Smooth muscle cell (in vitro differentiated cells): ENCODE data around the gene NEUROD2. TPM values are rescaled to one million over a fixed set of nuclear protein-coding genes. Genes with fewer than 3 reads are reported as not detected.

Experiments
- DNase-seq: peaks from one replicate; lab custom pipeline; 2025; ENCODE audit not compliant: unreplicated experiment; lab: John Stamatoyannopoulos, UW
- H2AFZ ChIP-seq: fragments of 200-600 bp; sonication (generic); 2 replicates; pipeline ENCODE4 v1.6.0; 2016; ENCODE audit warnings: antibody characterized with exemption, low read depth, mild to moderate bottlenecking
- H3F3A ChIP-seq: fragments of 200-600 bp; sonication (generic); 2 replicates; pipeline ENCODE4 v1.6.0; 2017; ENCODE audit warnings: antibody characterized with exemption, low read depth
- H3K27ac ChIP-seq: fragments of 200-600 bp; sonication (generic); 2 replicates; pipeline ENCODE4 v1.5.1; 2016; ENCODE audit warnings: low read depth, mild to moderate bottlenecking
- H3K27me3 ChIP-seq: fragments of 200-600 bp; sonication (generic); 2 replicates; pipeline ENCODE4 v1.6.1; 2016; ENCODE audit warnings: low read depth, mild to moderate bottlenecking
- H3K36me3 ChIP-seq: fragments of 200-600 bp; sonication (generic); 2 replicates; pipeline ENCODE4 v1.5.1; 2016; ENCODE audit warnings: low read depth
- H3K4me1 ChIP-seq: fragments of 200-600 bp; sonication (generic); 2 replicates; pipeline ENCODE4 v1.5.1; 2016; ENCODE audit warnings: low read depth
- H3K4me2 ChIP-seq: fragments of 200-600 bp; sonication (generic); 2 replicates; pipeline ENCODE4 v1.6.0; 2016; ENCODE audit warnings: mild to moderate bottlenecking
- H3K4me3 ChIP-seq: fragments of 200-600 bp; sonication (generic); 2 replicates; pipeline ENCODE4 v1.5.1; 2016; ENCODE audit warnings: mild to moderate bottlenecking
- H3K79me2 ChIP-seq: fragments of 200-600 bp; sonication (generic); 2 replicates; pipeline ENCODE4 v1.6.0; 2016; ENCODE audit warnings: low read depth, mild to moderate bottlenecking
- H3K9ac ChIP-seq: fragments of 200-600 bp; sonication (generic); 2 replicates; pipeline ENCODE4 v1.6.0; 2016; ENCODE audit warnings: low read depth
- H3K9me3 ChIP-seq: fragments of 200-600 bp; sonication (generic); replicated peaks from 2 replicates; pipeline ENCODE4 v1.5.1; 2016; ENCODE audit warnings: low read depth
- H4K20me1 ChIP-seq: fragments of 200-600 bp; sonication (generic); 2 replicates; pipeline ENCODE4 v1.6.0; 2016; ENCODE audit warnings: low read depth
- WGBS: methylation state at CpG from one replicate; pipeline ENCODE4 v1.1.7; 2016; ENCODE audit warnings: low lambda C conversion rate; 5-methylcytosine and 5-hydroxymethylcytosine counted together
- polyA plus RNA-seq: library from polyadenylated mRNA; unstranded; fragments of >200 nt; fragmentation: Nextera tagmentation; extraction: Ambion mirVana; gene quantifications from 2 replicates; pipeline ENCODE4 v1.2.1, GENCODE V29; 2016
- total RNA-seq: library from RNA; depleted of rRNA; stranded (reverse); fragments of >200 nt; gene quantifications from 2 replicates; pipeline ENCODE4 v1.2.3, GENCODE V29; 2014
- TF ChIP-seq, protein P1 (sequence below): fragments of 200-600 bp; sonication (generic); IDR thresholded peaks from 2 replicates; pipeline ENCODE4 v1.5.1; 2017; ENCODE audit warnings: borderline replicate concordance, mild to moderate bottlenecking, antibody characterized with exemption; ENCODE audit not compliant: insufficient read depth, poor library complexity, severe bottlenecking

Gene NEUROD2
- total and polyA plus RNA-seq, 2 experiments from 2014 or later, result 0.19 TPM; not detected in 1

DNA sequence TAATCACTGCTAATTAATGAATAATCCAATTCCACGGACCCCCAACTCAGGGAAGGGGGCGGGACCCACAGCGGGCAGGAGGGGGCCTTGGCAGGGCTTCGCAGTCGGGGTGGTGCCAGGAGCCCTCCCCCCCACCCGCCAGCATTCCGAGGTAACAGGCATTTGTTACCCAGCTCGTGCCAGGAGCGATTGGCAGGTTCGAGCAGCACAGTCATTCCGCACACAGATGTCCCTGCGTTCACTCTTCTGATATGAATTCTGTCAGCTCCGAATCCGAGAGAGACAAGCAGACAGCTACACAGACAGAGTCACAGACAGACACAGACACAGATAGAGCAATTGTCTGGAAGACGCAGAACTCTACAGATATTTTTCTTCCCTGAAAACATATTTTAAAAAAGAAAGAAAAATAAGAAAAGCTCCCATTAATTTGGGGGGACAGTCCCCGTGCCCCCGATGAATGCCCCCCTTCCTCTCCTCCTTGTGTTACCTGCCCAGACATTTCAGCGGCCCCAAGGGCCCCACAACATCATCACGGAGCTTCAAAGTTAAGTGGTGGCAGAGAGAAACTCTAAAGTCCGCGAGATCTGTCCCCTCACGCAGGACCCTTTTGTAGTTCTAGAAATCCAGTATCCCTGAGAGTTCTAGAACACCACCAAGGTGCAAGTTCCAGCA, 10.2 kb downstream of the NEUROD2 start:
- TF ChIP-seq, protein P1, sequence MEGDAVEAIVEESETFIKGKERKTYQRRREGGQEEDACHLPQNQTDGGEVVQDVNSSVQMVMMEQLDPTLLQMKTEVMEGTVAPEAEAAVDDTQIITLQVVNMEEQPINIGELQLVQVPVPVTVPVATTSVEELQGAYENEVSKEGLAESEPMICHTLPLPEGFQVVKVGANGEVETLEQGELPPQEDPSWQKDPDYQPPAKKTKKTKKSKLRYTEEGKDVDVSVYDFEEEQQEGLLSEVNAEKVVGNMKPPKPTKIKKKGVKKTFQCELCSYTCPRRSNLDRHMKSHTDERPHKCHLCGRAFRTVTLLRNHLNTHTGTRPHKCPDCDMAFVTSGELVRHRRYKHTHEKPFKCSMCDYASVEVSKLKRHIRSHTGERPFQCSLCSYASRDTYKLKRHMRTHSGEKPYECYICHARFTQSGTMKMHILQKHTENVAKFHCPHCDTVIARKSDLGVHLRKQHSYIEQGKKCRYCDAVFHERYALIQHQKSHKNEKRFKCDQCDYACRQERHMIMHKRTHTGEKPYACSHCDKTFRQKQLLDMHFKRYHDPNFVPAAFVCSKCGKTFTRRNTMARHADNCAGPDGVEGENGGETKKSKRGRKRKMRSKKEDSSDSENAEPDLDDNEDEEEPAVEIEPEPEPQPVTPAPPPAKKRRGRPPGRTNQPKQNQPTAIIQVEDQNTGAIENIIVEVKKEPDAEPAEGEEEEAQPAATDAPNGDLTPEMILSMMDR, result no peak
- Histone ChIP-seq H2AFZ (no peak overlapping the region), H3K27me3 (peaks cover 99% of the 10 kb centered on the region), H3K27ac (no peak overlapping the region), H4K20me1 (no peaks in the 10 kb centered on the region), H3K9ac (no peak overlapping the region), H3K36me3 (no peaks in the 10 kb centered on the region), H3F3A (no peaks in the 10 kb centered on the region), H3K79me2 (no peaks in the 10 kb centered on the region), H3K4me1 (no peaks in the 10 kb centered on the region), H3K4me3 (no peak overlapping the region), H3K4me2 (no peak overlapping the region), H3K9me3 (no peaks in the 10 kb centered on the region)
- no peak for DNase-seq
- 16% methylated on average over 22 of the region's 22 CpGs for WGBS

DNA sequence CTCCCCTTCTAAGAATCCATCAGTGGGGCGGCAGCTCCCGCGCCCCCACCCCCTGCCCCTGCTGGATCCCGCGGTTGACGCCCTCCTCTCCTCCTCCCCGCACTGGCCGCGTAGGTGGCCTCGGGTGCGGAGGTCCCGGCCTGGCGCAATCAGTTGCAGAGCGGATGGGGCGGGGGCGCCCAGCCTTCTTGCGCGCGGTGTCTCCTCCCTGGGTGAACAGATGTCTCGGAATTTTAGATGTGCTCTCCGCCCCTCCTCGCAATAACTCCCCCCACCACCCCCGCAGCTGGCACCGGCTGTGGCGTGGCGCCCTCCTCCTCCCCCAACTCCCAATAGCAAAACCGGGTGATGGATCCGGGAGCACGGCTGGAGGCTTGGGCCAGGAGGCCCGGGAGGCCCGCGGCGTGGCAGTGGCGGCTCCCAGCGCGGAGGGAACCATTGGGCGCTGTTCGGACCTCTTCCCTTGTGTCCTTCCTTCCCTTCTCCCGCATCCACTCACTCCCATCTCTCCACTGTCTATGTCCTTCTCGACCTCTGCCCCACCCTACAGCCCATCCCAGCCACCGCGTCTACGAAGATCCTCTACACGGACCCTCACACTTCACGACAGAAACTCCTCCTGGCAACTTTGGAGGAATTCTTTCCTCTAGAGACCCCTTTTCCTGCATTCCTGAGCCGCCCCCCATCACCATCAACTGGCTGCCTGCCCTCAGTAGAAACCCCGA, 11.0 kb downstream of the NEUROD2 start:
- Histone ChIP-seq H3K27ac (no peak overlapping the region), H3K79me2 (no peaks in the 10 kb centered on the region), H3K4me1 (no peaks in the 10 kb centered on the region), H3F3A (no peaks in the 10 kb centered on the region), H3K4me2 (no peak overlapping the region), H3K4me3 (no peak overlapping the region), H4K20me1 (no peaks in the 10 kb centered on the region), H2AFZ (no peak overlapping the region), H3K27me3 (peaks cover 99% of the 10 kb centered on the region), H3K9me3 (no peaks in the 10 kb centered on the region), H3K36me3 (no peaks in the 10 kb centered on the region), H3K9ac (no peak overlapping the region)
- WGBS, result 4% methylated on average over 20 of the region's 47 CpGs
- TF ChIP-seq, protein P1, result no peak
- DNase-seq, result no peak

DNA sequence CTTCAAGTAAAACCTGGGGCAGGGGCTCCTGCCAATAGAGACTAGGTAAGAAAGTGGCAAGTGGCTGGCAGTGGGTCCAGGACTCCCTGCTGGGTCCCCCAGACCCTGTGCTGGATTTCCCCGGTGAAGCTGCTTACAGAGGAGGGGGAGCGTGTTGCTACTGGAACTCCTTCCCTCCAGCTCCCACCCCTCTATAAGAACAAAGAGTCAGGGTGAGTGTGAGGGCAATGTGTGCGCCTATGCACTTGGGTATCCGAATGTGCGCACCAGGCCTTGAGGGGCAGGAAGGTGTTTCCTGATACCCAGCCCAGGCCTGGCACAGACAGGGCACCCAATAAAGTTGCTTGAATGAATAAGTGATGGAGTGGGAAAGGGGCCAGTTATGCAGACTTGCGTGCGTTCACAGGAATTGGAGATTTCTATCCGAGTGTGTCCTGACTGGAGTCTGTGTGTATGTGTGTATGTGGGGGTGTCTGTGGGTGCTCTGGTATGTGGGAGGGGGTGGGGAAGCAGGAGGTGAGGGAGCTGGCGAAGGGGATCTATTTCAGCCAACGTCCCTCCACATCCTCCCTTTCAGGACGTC, 11.7 kb downstream of the NEUROD2 start:
- no peak overlapping the region for H3K4me3 ChIP-seq
- no peak for DNase-seq
- no peaks in the 10 kb centered on the region for H3K79me2 ChIP-seq
- no peaks in the 10 kb centered on the region for H4K20me1 ChIP-seq
- H3K9ac ChIP-seq, result no peak overlapping the region
- no peak overlapping the region for H3K27ac ChIP-seq
- H2AFZ ChIP-seq, result no peak overlapping the region
- H3K9me3 ChIP-seq, result no peaks in the 10 kb centered on the region
- H3K36me3 ChIP-seq, result no peaks in the 10 kb centered on the region
- 21% methylated on average over 8 of the region's 11 CpGs for WGBS
- no peaks in the 10 kb centered on the region for H3F3A ChIP-seq
- H3K4me2 ChIP-seq, result no peak overlapping the region
- no peaks in the 10 kb centered on the region for H3K4me1 ChIP-seq
- peaks cover 99% of the 10 kb centered on the region for H3K27me3 ChIP-seq
- TF ChIP-seq, protein P1, result no peak
